Panc1 (cell line): ENCODE measurements around the gene UNC5B.

Experiments used
- REST ChIP-seq, 2 experiments: IDR thresholded peaks; 2 replicates each; pipeline ENCODE4 v1.6.1; 2011 to 2012; ENCODE audit warnings: low read depth in 2 of 2, control low read depth in 1 of 2, low read length in 1 of 2, mild to moderate bottlenecking in 1 of 2, moderate library complexity in 1 of 2; ENCODE audit not compliant: insufficient read depth in 1 of 2
- TF ChIP-seq, protein P1 (sequence below): fragments of 450-650 bp; IDR thresholded peaks from 2 replicates; pipeline ENCODE4 v1.5.1; 2017; ENCODE audit warnings: mild to moderate bottlenecking

DNA sequence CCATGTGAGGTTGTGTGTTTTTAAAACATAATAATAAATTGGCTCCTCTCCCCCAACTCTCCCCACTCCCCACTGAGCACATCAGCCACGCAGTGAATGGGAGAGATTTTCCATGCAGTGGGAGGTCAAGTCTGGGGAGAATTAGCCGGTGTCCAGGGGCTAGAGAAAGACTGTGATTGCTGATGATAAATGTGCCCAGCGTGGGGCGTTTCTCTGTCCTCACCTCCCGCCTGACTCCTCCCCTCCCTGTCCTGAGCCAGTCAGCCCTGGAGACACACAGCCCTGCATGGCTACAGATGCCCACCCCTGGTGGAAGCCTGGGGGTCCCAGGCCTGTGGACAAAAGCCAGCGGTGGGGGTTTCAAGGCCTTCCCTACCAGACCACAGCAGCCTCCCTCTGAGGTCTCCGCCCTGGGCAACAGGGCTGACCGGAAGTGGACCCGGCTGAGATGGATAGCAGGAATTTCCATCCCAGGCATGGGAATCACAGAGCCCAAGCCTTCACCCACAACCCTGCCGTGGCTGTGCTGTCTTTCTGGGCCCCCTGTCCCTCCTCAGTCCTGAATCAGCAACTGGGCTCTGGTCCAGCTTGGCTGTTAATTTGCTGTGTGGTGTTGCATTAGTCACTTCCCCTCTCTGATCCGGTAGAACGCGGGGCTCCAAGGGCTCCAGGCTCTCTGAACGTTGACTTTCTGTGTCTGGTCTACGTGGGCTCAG, 59.8 kb downstream of the UNC5B start:
- TF ChIP-seq, protein P1, sequence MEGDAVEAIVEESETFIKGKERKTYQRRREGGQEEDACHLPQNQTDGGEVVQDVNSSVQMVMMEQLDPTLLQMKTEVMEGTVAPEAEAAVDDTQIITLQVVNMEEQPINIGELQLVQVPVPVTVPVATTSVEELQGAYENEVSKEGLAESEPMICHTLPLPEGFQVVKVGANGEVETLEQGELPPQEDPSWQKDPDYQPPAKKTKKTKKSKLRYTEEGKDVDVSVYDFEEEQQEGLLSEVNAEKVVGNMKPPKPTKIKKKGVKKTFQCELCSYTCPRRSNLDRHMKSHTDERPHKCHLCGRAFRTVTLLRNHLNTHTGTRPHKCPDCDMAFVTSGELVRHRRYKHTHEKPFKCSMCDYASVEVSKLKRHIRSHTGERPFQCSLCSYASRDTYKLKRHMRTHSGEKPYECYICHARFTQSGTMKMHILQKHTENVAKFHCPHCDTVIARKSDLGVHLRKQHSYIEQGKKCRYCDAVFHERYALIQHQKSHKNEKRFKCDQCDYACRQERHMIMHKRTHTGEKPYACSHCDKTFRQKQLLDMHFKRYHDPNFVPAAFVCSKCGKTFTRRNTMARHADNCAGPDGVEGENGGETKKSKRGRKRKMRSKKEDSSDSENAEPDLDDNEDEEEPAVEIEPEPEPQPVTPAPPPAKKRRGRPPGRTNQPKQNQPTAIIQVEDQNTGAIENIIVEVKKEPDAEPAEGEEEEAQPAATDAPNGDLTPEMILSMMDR: no peak
- TF ChIP-seq REST (IDR thresholded peaks at IDR 0.05; ENCODE audit: insufficient read depth in 1 of 2, low read depth in 2 of 2, low read length in 1 of 2): no peak
